ENCODE data around the gene PDILT.

DNA sequence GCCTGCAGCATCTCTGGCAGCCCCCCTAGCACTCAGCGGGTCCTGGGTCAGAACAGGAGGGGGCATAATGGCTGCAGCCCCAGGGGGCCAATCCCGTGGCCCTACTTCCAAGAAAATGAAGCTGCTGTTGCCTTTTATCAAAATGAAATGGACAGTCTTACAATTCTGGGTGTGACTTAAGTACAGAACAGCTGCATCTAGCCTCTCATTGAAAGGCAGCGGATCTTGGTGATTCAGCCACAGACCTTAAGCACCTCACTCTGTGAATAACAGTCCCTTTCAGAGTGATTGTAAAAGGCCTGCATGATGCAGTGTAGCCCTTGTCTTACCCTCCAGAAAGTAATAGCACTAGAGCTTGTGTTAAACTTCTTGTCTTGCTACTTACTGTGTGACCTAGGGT, 40.5 kb downstream of the PDILT start:
- TF ChIP-seq EP300 (IDR thresholded peaks at IDR 0.05) (no peak), POLR2A (IDR thresholded peaks at IDR 0.05) (no peak)
- TF ChIP-seq, protein P1, sequence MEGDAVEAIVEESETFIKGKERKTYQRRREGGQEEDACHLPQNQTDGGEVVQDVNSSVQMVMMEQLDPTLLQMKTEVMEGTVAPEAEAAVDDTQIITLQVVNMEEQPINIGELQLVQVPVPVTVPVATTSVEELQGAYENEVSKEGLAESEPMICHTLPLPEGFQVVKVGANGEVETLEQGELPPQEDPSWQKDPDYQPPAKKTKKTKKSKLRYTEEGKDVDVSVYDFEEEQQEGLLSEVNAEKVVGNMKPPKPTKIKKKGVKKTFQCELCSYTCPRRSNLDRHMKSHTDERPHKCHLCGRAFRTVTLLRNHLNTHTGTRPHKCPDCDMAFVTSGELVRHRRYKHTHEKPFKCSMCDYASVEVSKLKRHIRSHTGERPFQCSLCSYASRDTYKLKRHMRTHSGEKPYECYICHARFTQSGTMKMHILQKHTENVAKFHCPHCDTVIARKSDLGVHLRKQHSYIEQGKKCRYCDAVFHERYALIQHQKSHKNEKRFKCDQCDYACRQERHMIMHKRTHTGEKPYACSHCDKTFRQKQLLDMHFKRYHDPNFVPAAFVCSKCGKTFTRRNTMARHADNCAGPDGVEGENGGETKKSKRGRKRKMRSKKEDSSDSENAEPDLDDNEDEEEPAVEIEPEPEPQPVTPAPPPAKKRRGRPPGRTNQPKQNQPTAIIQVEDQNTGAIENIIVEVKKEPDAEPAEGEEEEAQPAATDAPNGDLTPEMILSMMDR (IDR thresholded peaks at IDR 0.05) = no peak
